Smooth muscle cell (in vitro differentiated cells): ENCODE measurements around the gene PRMT7. TPM values are rescaled to one million over a fixed set of nuclear protein-coding genes. Genes with fewer than 3 reads are reported as not detected.

Source experiments
- DNase-seq: peaks from one replicate; lab custom pipeline; 2025; ENCODE audit not compliant: unreplicated experiment; lab: John Stamatoyannopoulos, UW
- H2AFZ ChIP-seq: fragments of 200-600 bp; sonication (generic); 2 replicates; pipeline ENCODE4 v1.6.0; 2016; ENCODE audit warnings: antibody characterized with exemption, low read depth, mild to moderate bottlenecking
- H3F3A ChIP-seq: fragments of 200-600 bp; sonication (generic); 2 replicates; pipeline ENCODE4 v1.6.0; 2017; ENCODE audit warnings: antibody characterized with exemption, low read depth
- H3K27ac ChIP-seq: fragments of 200-600 bp; sonication (generic); 2 replicates; pipeline ENCODE4 v1.5.1; 2016; ENCODE audit warnings: low read depth, mild to moderate bottlenecking
- H3K27me3 ChIP-seq: fragments of 200-600 bp; sonication (generic); 2 replicates; pipeline ENCODE4 v1.6.1; 2016; ENCODE audit warnings: low read depth, mild to moderate bottlenecking
- H3K36me3 ChIP-seq: fragments of 200-600 bp; sonication (generic); 2 replicates; pipeline ENCODE4 v1.5.1; 2016; ENCODE audit warnings: low read depth
- H3K4me1 ChIP-seq: fragments of 200-600 bp; sonication (generic); 2 replicates; pipeline ENCODE4 v1.5.1; 2016; ENCODE audit warnings: low read depth
- H3K4me2 ChIP-seq: fragments of 200-600 bp; sonication (generic); 2 replicates; pipeline ENCODE4 v1.6.0; 2016; ENCODE audit warnings: mild to moderate bottlenecking
- H3K4me3 ChIP-seq: fragments of 200-600 bp; sonication (generic); 2 replicates; pipeline ENCODE4 v1.5.1; 2016; ENCODE audit warnings: mild to moderate bottlenecking
- H3K79me2 ChIP-seq: fragments of 200-600 bp; sonication (generic); 2 replicates; pipeline ENCODE4 v1.6.0; 2016; ENCODE audit warnings: low read depth, mild to moderate bottlenecking
- H3K9ac ChIP-seq: fragments of 200-600 bp; sonication (generic); 2 replicates; pipeline ENCODE4 v1.6.0; 2016; ENCODE audit warnings: low read depth
- H3K9me3 ChIP-seq: fragments of 200-600 bp; sonication (generic); replicated peaks from 2 replicates; pipeline ENCODE4 v1.5.1; 2016; ENCODE audit warnings: low read depth
- H4K20me1 ChIP-seq: fragments of 200-600 bp; sonication (generic); 2 replicates; pipeline ENCODE4 v1.6.0; 2016; ENCODE audit warnings: low read depth
- CTCF ChIP-seq: fragments of 200-600 bp; sonication (generic); IDR thresholded peaks from 2 replicates; pipeline ENCODE4 v1.5.1; 2017; ENCODE audit warnings: borderline replicate concordance, mild to moderate bottlenecking, antibody characterized with exemption; ENCODE audit not compliant: insufficient read depth, poor library complexity, severe bottlenecking
- WGBS: methylation state at CpG from one replicate; pipeline ENCODE4 v1.1.7; 2016; ENCODE audit warnings: low lambda C conversion rate; 5-methylcytosine and 5-hydroxymethylcytosine counted together
- polyA plus RNA-seq: library from polyadenylated mRNA; unstranded; fragments of >200 nt; fragmentation: Nextera tagmentation; extraction: Ambion mirVana; gene quantifications from 2 replicates; pipeline ENCODE4 v1.2.1, GENCODE V29; 2016
- total RNA-seq: library from RNA; depleted of rRNA; stranded (reverse); fragments of >200 nt; gene quantifications from 2 replicates; pipeline ENCODE4 v1.2.3, GENCODE V29; 2014

PRMT7 gene
- total and polyA plus RNA-seq, 2 experiments from 2014 or later, result 22.1 to 25.4 TPM

GRCh38 chr16:68377667-68378393, 67.0 kb downstream of the PRMT7 start:
- TF ChIP-seq CTCF, result no peak
- H3K36me3 ChIP-seq, result no peaks in the 10 kb centered on the region
- no peak for DNase-seq
- WGBS, result 73% methylated on average over 11 of the region's 11 CpGs
- no peak overlapping the region for H3K9ac ChIP-seq
- H3K27ac ChIP-seq, result no peak overlapping the region
- H3K4me1 ChIP-seq, result peaks cover 6% of the 10 kb centered on the region
- no peaks in the 10 kb centered on the region for H3K79me2 ChIP-seq
- no peaks in the 10 kb centered on the region for H3K9me3 ChIP-seq
- no peaks in the 10 kb centered on the region for H4K20me1 ChIP-seq
- H3K4me3 ChIP-seq, result no peak overlapping the region
- H3K27me3 ChIP-seq, result no peaks in the 10 kb centered on the region
- no peaks in the 10 kb centered on the region for H3F3A ChIP-seq
- no peak overlapping the region for H3K4me2 ChIP-seq
- H2AFZ ChIP-seq, result no peak overlapping the region

GRCh38 chr16:68378436-68379415, 67.9 kb downstream of the PRMT7 start:
- DNase-seq, result no peak
- no peak overlapping the region for H3K4me2 ChIP-seq
- WGBS, result 91% methylated on average over 13 of the region's 13 CpGs

GRCh38 chr16:68379472-68380347, 68.9 kb downstream of the PRMT7 start:
- no peak overlapping the region for H3K4me3 ChIP-seq
- no peaks in the 10 kb centered on the region for H3K9me3 ChIP-seq
- H4K20me1 ChIP-seq, result no peaks in the 10 kb centered on the region
- no peak overlapping the region for H3K4me2 ChIP-seq
- H3F3A ChIP-seq, result no peaks in the 10 kb centered on the region
- H3K36me3 ChIP-seq, result no peaks in the 10 kb centered on the region
- no peak overlapping the region for H2AFZ ChIP-seq
- DNase-seq, result no peak
- no peaks in the 10 kb centered on the region for H3K27me3 ChIP-seq
- peaks cover 14% of the 10 kb centered on the region for H3K4me1 ChIP-seq
- H3K27ac ChIP-seq, result no peak overlapping the region
- WGBS, result 82% methylated on average over 18 of the region's 18 CpGs
- no peak for TF ChIP-seq CTCF
- H3K79me2 ChIP-seq, result no peaks in the 10 kb centered on the region
- no peak overlapping the region for H3K9ac ChIP-seq

More at GRCh38 chr16:68378436-68379415, 67.9 kb downstream of the PRMT7 start:
- H3K27ac ChIP-seq, result no peak overlapping the region
- H3K27me3 ChIP-seq, result no peaks in the 10 kb centered on the region
- H2AFZ ChIP-seq, result no peak overlapping the region
- no peak overlapping the region for H3K4me3 ChIP-seq
- H3K79me2 ChIP-seq, result no peaks in the 10 kb centered on the region
- no peaks in the 10 kb centered on the region for H3F3A ChIP-seq
- peaks cover 6% of the 10 kb centered on the region for H3K4me1 ChIP-seq
- H3K36me3 ChIP-seq, result no peaks in the 10 kb centered on the region
- no peaks in the 10 kb centered on the region for H3K9me3 ChIP-seq
- no peaks in the 10 kb centered on the region for H4K20me1 ChIP-seq
- TF ChIP-seq CTCF, result no peak
- H3K9ac ChIP-seq, result no peak overlapping the region
